ENCODE results near the gene C1QTNF8.
A peak's percentile ranks its signal among the peaks of the same experiment; 100 is the strongest.

The C1QTNF8 gene

GRCh38 chr16:1060416-1061340 lies 35.4 kb downstream of the C1QTNF8 start:
- DNase-seq (ENCODE audit: low spot score): no peak

GRCh38 chr16:1059310-1059709 lies 36.7 kb downstream of the C1QTNF8 start:
- no peak for DNase-seq (ENCODE audit: low spot score)

GRCh38 chr16:1058216-1058615 lies 37.8 kb downstream of the C1QTNF8 start:
- no peak for DNase-seq (ENCODE audit: low spot score)

GRCh38 chr16:1057252-1057932 lies 38.7 kb downstream of the C1QTNF8 start:
- DNase-seq (ENCODE audit: low spot score): peak; percentile 43

- DNase-seq (ENCODE audit: low spot score): no peak
Observed at GRCh38 chr16:1056196-1056595, 39.8 kb downstream of the C1QTNF8 start.

- no peak for DNase-seq (ENCODE audit: low spot score)
Observed at GRCh38 chr16:1055557-1055924, 40.5 kb downstream of the C1QTNF8 start.

- peak; percentile 40 for DNase-seq (ENCODE audit: low spot score)
Observed at GRCh38 chr16:1054660-1055556, 41.1 kb downstream of the C1QTNF8 start.

- no peak for DNase-seq (ENCODE audit: low spot score)
Observed at GRCh38 chr16:1053700-1054368, 42.2 kb downstream of the C1QTNF8 start.

- no peak for DNase-seq (ENCODE audit: low spot score)
Observed at GRCh38 chr16:1053121-1053521, 42.9 kb downstream of the C1QTNF8 start.

- DNase-seq (ENCODE audit: low spot score): no peak
Observed at GRCh38 chr16:1052721-1053120, 43.3 kb downstream of the C1QTNF8 start.

GRCh38 chr16:1051446-1051845 lies 44.6 kb downstream of the C1QTNF8 start:
- DNase-seq (ENCODE audit: low spot score): no peak

GRCh38 chr16:1050921-1051320 lies 45.1 kb downstream of the C1QTNF8 start:
- no peak for DNase-seq (ENCODE audit: low spot score)

- no peak for DNase-seq (ENCODE audit: low spot score)
Observed at GRCh38 chr16:1050516-1050915, 45.5 kb downstream of the C1QTNF8 start.

GRCh38 chr16:1049976-1050247 lies 46.1 kb downstream of the C1QTNF8 start:
- DNase-seq (ENCODE audit: low spot score): no peak

- no peak for DNase-seq (ENCODE audit: low spot score)
Observed at GRCh38 chr16:1049113-1049975, 46.7 kb downstream of the C1QTNF8 start.

- peak; percentile 37 for DNase-seq (ENCODE audit: low spot score)
Observed at GRCh38 chr16:1048442-1049112, 47.5 kb downstream of the C1QTNF8 start.

- no peak for DNase-seq (ENCODE audit: low spot score)
Observed at GRCh38 chr16:1047801-1048200, 48.2 kb downstream of the C1QTNF8 start.

GRCh38 chr16:1047123-1047522 lies 48.9 kb downstream of the C1QTNF8 start:
- DNase-seq (ENCODE audit: low spot score): no peak

GRCh38 chr16:1045993-1046911 lies 49.8 kb downstream of the C1QTNF8 start:
- no peak for DNase-seq (ENCODE audit: low spot score)
